Activated CD4-positive, alpha-beta T cell treated with anti-CD3 and anti-CD28 coated beads, Interleukin-2, Interleukin-4, amounts not matched to agents 100 ng/mL and 50 ng/mL, durations not matched to agents 16 hours and 8 hours (primary cell): ENCODE data around the gene AFF3.

Source experiments
- DNase-seq: peaks from one replicate; pipeline ENCODE4 v3.0.0-alpha.2; 2020; ENCODE audit warnings: low spot score

Gene AFF3

GRCh38 chr2:100041946-100042345, 100.4 kb downstream of the AFF3 start:
- no peak for DNase-seq

- no peak for DNase-seq
Observed at GRCh38 chr2:100041385-100041784, 101.0 kb downstream of the AFF3 start.

- DNase-seq = no peak
Observed at GRCh38 chr2:100040906-100041305, 101.5 kb downstream of the AFF3 start.

GRCh38 chr2:100039291-100039980, 103.0 kb downstream of the AFF3 start:
- DNase-seq = no peak

GRCh38 chr2:100038011-100038410, 104.4 kb downstream of the AFF3 start:
- DNase-seq = no peak

- no peak for DNase-seq
Observed at GRCh38 chr2:100036793-100037192, 105.6 kb downstream of the AFF3 start.

- no peak for DNase-seq
Observed at GRCh38 chr2:100036026-100036425, 106.4 kb downstream of the AFF3 start.

- no peak for DNase-seq
Observed at GRCh38 chr2:100034431-100034830, 108.0 kb downstream of the AFF3 start.

- DNase-seq = no peak
Observed at GRCh38 chr2:100033976-100034375, 108.4 kb downstream of the AFF3 start.

- no peak for DNase-seq
Observed at GRCh38 chr2:100031604-100032003, 110.8 kb downstream of the AFF3 start.

GRCh38 chr2:100029460-100029859, 112.9 kb downstream of the AFF3 start:
- DNase-seq = no peak

- DNase-seq = no peak
Observed at GRCh38 chr2:100021791-100022340, 120.5 kb downstream of the AFF3 start.

- DNase-seq = no peak
Observed at GRCh38 chr2:100019499-100019898, 122.9 kb downstream of the AFF3 start.

- DNase-seq = no peak
Observed at GRCh38 chr2:100018341-100019193, 123.8 kb downstream of the AFF3 start.

GRCh38 chr2:100017633-100018032, 124.8 kb downstream of the AFF3 start:
- no peak for DNase-seq

GRCh38 chr2:100016756-100017155, 125.6 kb downstream of the AFF3 start:
- no peak for DNase-seq

- no peak for DNase-seq
Observed at GRCh38 chr2:100015849-100016248, 126.5 kb downstream of the AFF3 start.

- DNase-seq = no peak
Observed at GRCh38 chr2:100013892-100014677, 128.3 kb downstream of the AFF3 start.

- DNase-seq = no peak
Observed at GRCh38 chr2:100012561-100012960, 129.8 kb downstream of the AFF3 start.

- DNase-seq = no peak
Observed at GRCh38 chr2:100011272-100011731, 131.1 kb downstream of the AFF3 start.

- DNase-seq = no peak
Observed at GRCh38 chr2:100010606-100011005, 131.8 kb downstream of the AFF3 start.

GRCh38 chr2:100009743-100010142, 132.6 kb downstream of the AFF3 start:
- no peak for DNase-seq
